ENCODE data around the gene GUCY1A2. TPM values are rescaled to one million over a fixed set of nuclear protein-coding genes. Genes with fewer than 3 reads are reported as not detected.
A peak's percentile ranks its signal among the peaks of the same experiment; 100 is the strongest.

The GUCY1A2 gene
- total RNA-seq, 1 experiment from 2014 or later = 0.55 TPM

GRCh38 chr11:106724293-106724892 is 293.9 kb downstream of the GUCY1A2 start:
- H4K20me1 ChIP-seq (ENCODE audit: control insufficient read depth, insufficient read depth, insufficient read length) = no peaks in the 10 kb centered on the region
- no peaks in the 10 kb centered on the region for H3K23me2 ChIP-seq (ENCODE audit: insufficient read length, low read depth, low read length, poor library complexity, severe bottlenecking)
- H3K79me1 ChIP-seq (ENCODE audit: insufficient read depth, low read depth, low read length, poor library complexity, severe bottlenecking) = no peaks in the 10 kb centered on the region
- no peaks in the 10 kb centered on the region for H3K4me1 ChIP-seq (ENCODE audit: insufficient read depth, low read length)
- no peaks in the 10 kb centered on the region for H3K9me3 Mint-ChIP-seq
- no peak overlapping the region for H3K14ac ChIP-seq (ENCODE audit: insufficient read depth, low read length)
- H3K27ac Mint-ChIP-seq = 0 out of 7 replicates have a peak overlapping the region, but pooled peaks of 1 of the 3 experiments have one; percentile 13
- no peaks in the 10 kb centered on the region for H3K4me1 Mint-ChIP-seq
- H3K27me3 ChIP-seq (ENCODE audit: insufficient read depth, low read length) = no peaks in the 10 kb centered on the region
- no peak overlapping the region for H3K56ac ChIP-seq (ENCODE audit: insufficient read length, low read depth, low read length)
- H2BK15ac ChIP-seq (ENCODE audit: low read depth, low read length) = no peak overlapping the region
- no peak overlapping the region for H3K9ac ChIP-seq (ENCODE audit: extremely low read depth, insufficient read length, low read length)
- H3K9me3 ChIP-seq (ENCODE audit: control insufficient read depth, low read depth, low read length) = no peaks in the 10 kb centered on the region
- H2BK5ac ChIP-seq (ENCODE audit: insufficient read length, low read length) = no peak overlapping the region
- no peak overlapping the region for H3K27ac ChIP-seq (ENCODE audit: insufficient read length, low read depth, low read length)
- no peak overlapping the region for H2AK5ac ChIP-seq (ENCODE audit: insufficient read length, low read length)
- no peak overlapping the region for H3K4ac ChIP-seq (ENCODE audit: low read depth, low read length)
- no peaks in the 10 kb centered on the region for H3K79me2 ChIP-seq (ENCODE audit: insufficient read depth, low read length)
- no peak overlapping the region for H3K23ac ChIP-seq (ENCODE audit: insufficient read length, low read depth, low read length)
- no peaks in the 10 kb centered on the region for H3K36me3 Mint-ChIP-seq (ENCODE audit: insufficient read depth in 1 of 3, low read depth in 3 of 3)
- no peak overlapping the region for H2BK12ac ChIP-seq (ENCODE audit: insufficient read length, low read depth, low read length)
- no peak for TF ChIP-seq CTCF (conservative IDR thresholded peaks at IDR 0.05)
- no peak overlapping the region for H4K5ac ChIP-seq (ENCODE audit: insufficient read length, low read depth, low read length)
- no peak overlapping the region for H3K18ac ChIP-seq (ENCODE audit: insufficient read length, low read depth, low read length)
- no peak overlapping the region for H3T11ph ChIP-seq (ENCODE audit: low read length)
- WGBS (ENCODE audit: extremely low coverage, insufficient read length, low lambda C conversion rate) = no CpG with 5 or more reads among the region's 5 CpGs
- H3K4me2 ChIP-seq (ENCODE audit: insufficient read depth, insufficient read length, low read length) = no peak overlapping the region
- H4K8ac ChIP-seq (replicated peaks; ENCODE audit: insufficient read length, low read depth, low read length) = no peak overlapping the region
- no peak overlapping the region for H3K4me3 Mint-ChIP-seq
- H2AFZ ChIP-seq (ENCODE audit: low read length) = no peak overlapping the region
- DNase-seq = no peak
- H3K27me3 Mint-ChIP-seq (ENCODE audit: low read depth) = no peaks in the 10 kb centered on the region
- H2BK120ac ChIP-seq (ENCODE audit: low read depth, low read length, poor library complexity, severe bottlenecking) = no peak overlapping the region
- no peak overlapping the region for H2BK20ac ChIP-seq (ENCODE audit: low read depth, low read length, poor library complexity, severe bottlenecking)
- H4K91ac ChIP-seq (ENCODE audit: insufficient read length, low read depth, low read length) = no peak overlapping the region

Data from H9 (cell line).